Left ventricle myocardium inferior (tissue), 1 donor: Measurements from ENCODE around the gene NDFIP2. TPM values are rescaled to one million over a fixed set of nuclear protein-coding genes. Genes with fewer than 3 reads are reported as not detected.
A peak's percentile ranks its signal among the peaks of the same experiment; 100 is the strongest.

Experiments
- DNase-seq: peaks from one replicate; pipeline ENCODE4 v3.0.0-alpha.2; 2020
- H3K27ac ChIP-seq: fragments of 200-600 bp; replicated peaks from 2 replicates; pipeline ENCODE4 v1.8.0; 2021
- H3K27me3 ChIP-seq: fragments of 200-600 bp; 2 replicates; pipeline ENCODE4 v1.8.0; 2021; ENCODE audit warnings: low read depth
- H3K36me3 ChIP-seq: fragments of 200-600 bp; 2 replicates; pipeline ENCODE4 v1.8.0; 2021
- H3K4me1 ChIP-seq: fragments of 200-600 bp; 2 replicates; pipeline ENCODE4 v1.8.0; 2021
- H3K4me3 ChIP-seq: fragments of 200-600 bp; 2 replicates; pipeline ENCODE4 v1.8.0; 2021; ENCODE audit warnings: mild to moderate bottlenecking, moderate library complexity
- H3K9me3 ChIP-seq: fragments of 200-600 bp; replicated peaks from 2 replicates; pipeline ENCODE4 v1.8.0; 2021
- CTCF ChIP-seq: fragments of 200-600 bp; IDR thresholded peaks from 2 replicates; pipeline ENCODE4 v1.8.0; 2021; ENCODE audit warnings: antibody characterized with exemption, mild to moderate bottlenecking, borderline replicate concordance
- intact Hi-C: fragments of 100-400 bp; cut with micrococcal nuclease; formaldehyde crosslinking; loops from one replicate; pipeline ENCODE4 v1.11.0; 2022
- total RNA-seq: library from RNA; stranded (reverse); fragmentation: NEBNext Ultra II Directional; extraction: Animal tissue kit (Norgen Biotek cat#: 25700); gene quantifications from one replicate; pipeline ENCODE4 v1.2.1, GENCODE V29; 2021
- donor health status: DM: no; HTN: yes; CAD: no; lungs with severe emphysema.

NDFIP2 gene
- total RNA-seq, 1 donor from 2014 or later = 33.1 TPM

GRCh38 chr13:79511611-79512010 is 30.7 kb downstream of the NDFIP2 start:
- intact Hi-C loops = no loop called here
- H3K27ac ChIP-seq = no peak overlapping the region
- TF ChIP-seq CTCF = no peak
- H3K4me3 ChIP-seq = no peak overlapping the region
- DNase-seq = no peak
- H3K27me3 ChIP-seq = no peaks in the 10 kb centered on the region
- H3K36me3 ChIP-seq = no peaks in the 10 kb centered on the region
- peaks cover 36% of the 10 kb centered on the region for H3K4me1 ChIP-seq
- H3K9me3 ChIP-seq = no peaks in the 10 kb centered on the region

- no peaks in the 10 kb centered on the region for H3K36me3 ChIP-seq
- peaks cover 48% of the 10 kb centered on the region for H3K4me1 ChIP-seq
- TF ChIP-seq CTCF = no peak
- no peaks in the 10 kb centered on the region for H3K9me3 ChIP-seq
- DNase-seq = no peak
- H3K4me3 ChIP-seq = no peak overlapping the region
- H3K27ac ChIP-seq = no peak overlapping the region
- H3K27me3 ChIP-seq = no peaks in the 10 kb centered on the region
- intact Hi-C loops = no loop called here
These were observed 32.0 kb downstream of the NDFIP2 start for GRCh38 chr13:79512950-79513349.

- no peaks in the 10 kb centered on the region for H3K27me3 ChIP-seq
- no peak for TF ChIP-seq CTCF
- no peak for DNase-seq
- H3K4me1 ChIP-seq = peaks cover 40% of the 10 kb centered on the region
- peaks cover 12% of the 10 kb centered on the region for H3K36me3 ChIP-seq
- H3K4me3 ChIP-seq = no peak overlapping the region
- H3K9me3 ChIP-seq = no peaks in the 10 kb centered on the region
- intact Hi-C loops = no loop called here
- peak overlapping the region; percentile 47 for H3K27ac ChIP-seq
These were observed 35.6 kb downstream of the NDFIP2 start for GRCh38 chr13:79516595-79516994.

- H3K36me3 ChIP-seq = peaks cover 37% of the 10 kb centered on the region
- no peak overlapping the region for H3K27ac ChIP-seq
- H3K27me3 ChIP-seq = no peaks in the 10 kb centered on the region
- intact Hi-C loops = no loop called here
- H3K4me3 ChIP-seq = no peak overlapping the region
- H3K9me3 ChIP-seq = no peaks in the 10 kb centered on the region
- no peak for DNase-seq
- H3K4me1 ChIP-seq = peaks cover 40% of the 10 kb centered on the region
- no peak for TF ChIP-seq CTCF
These were observed 38.3 kb downstream of the NDFIP2 start for GRCh38 chr13:79519255-79519654.

GRCh38 chr13:79522583-79522982 is 41.6 kb downstream of the NDFIP2 start:
- peaks cover 41% of the 10 kb centered on the region for H3K4me1 ChIP-seq
- no peaks in the 10 kb centered on the region for H3K9me3 ChIP-seq
- peaks cover 43% of the 10 kb centered on the region for H3K36me3 ChIP-seq
- DNase-seq = no peak
- intact Hi-C loops = no loop called here
- no peak overlapping the region for H3K27ac ChIP-seq
- no peak for TF ChIP-seq CTCF
- no peaks in the 10 kb centered on the region for H3K27me3 ChIP-seq
- H3K4me3 ChIP-seq = no peak overlapping the region
